ENCODE measurements around the gene NFIC.
"Not testable (repeated sequence)": the region's sequence is repeated elsewhere in the genome, so short reads cannot be mapped to it uniquely, and the experiment has no call there.

NFIC gene

GRCh38 chr19:3496392-3497273 is 130.2 kb downstream of the NFIC start:
- DNase-seq, result no peak

GRCh38 chr19:3497757-3498520 is 131.6 kb downstream of the NFIC start:
- DNase-seq, result no peak

GRCh38 chr19:3499738-3500428 is 133.5 kb downstream of the NFIC start:
- DNase-seq, result no peak

- DNase-seq, result peak; percentile 97
Observed at GRCh38 chr19:3500429-3501101, 134.2 kb downstream of the NFIC start, which contains the start of gene DOHH. DOHH (minus strand) TSS chr19:3500674; CDS start chr19:3496814, 3,860 bp downstream.

GRCh38 chr19:3501780-3502179 is 135.4 kb downstream of the NFIC start:
- DNase-seq, result no peak

GRCh38 chr19:3503036-3503572 is 136.7 kb downstream of the NFIC start:
- DNase-seq, result no peak

GRCh38 chr19:3504735-3505134 is 138.4 kb downstream of the NFIC start:
- DNase-seq, result no peak

- DNase-seq, result peak; percentile 99
Observed at GRCh38 chr19:3505598-3506383, 139.4 kb downstream of the NFIC start, which contains the start of gene FZR1. FZR1 (plus strand) TSS chr19:3506311; CDS start chr19:3522990, 16,679 bp downstream.

GRCh38 chr19:3506384-3507340 is 140.3 kb downstream of the NFIC start:
- no peak for DNase-seq

GRCh38 chr19:3507371-3508120 is 141.2 kb downstream of the NFIC start:
- no peak for DNase-seq

GRCh38 chr19:3508121-3508661 is 141.8 kb downstream of the NFIC start:
- not testable (repeated sequence) for DNase-seq

- DNase-seq, result peak; percentile 24
Observed at GRCh38 chr19:3508771-3509535, 142.6 kb downstream of the NFIC start.

- DNase-seq, result peak; percentile 51
Observed at GRCh38 chr19:3509566-3509989, 143.2 kb downstream of the NFIC start.

- no peak for DNase-seq
Observed at GRCh38 chr19:3510727-3511126, 144.3 kb downstream of the NFIC start.

GRCh38 chr19:3511506-3512251 is 145.3 kb downstream of the NFIC start:
- no peak for DNase-seq

- no peak for DNase-seq
Observed at GRCh38 chr19:3512562-3513228, 146.3 kb downstream of the NFIC start.
